GM23338 (cell line): Measurements from ENCODE around the gene SLCO3A1. TPM values are rescaled to one million over a fixed set of nuclear protein-coding genes. Genes with fewer than 3 reads are reported as not detected.
A peak's percentile ranks its signal among the peaks of the same experiment; 100 is the strongest.

Experiments
- ATAC-seq: fragments of 200-7000 bp; cut with Tn5 transposase; 3 replicates; pipeline ENCODE4 v1.9.1; 2020
- DNase-seq: peaks from one replicate; pipeline ENCODE4 v3.0.0-alpha.2; 2015; ENCODE audit warnings: low spot score
- H2AFZ ChIP-seq: fragments of 200-600 bp; sonication (generic); 2 replicates; pipeline ENCODE4 v1.8.0; 2016; ENCODE audit warnings: antibody characterized with exemption, mild to moderate bottlenecking, moderate library complexity
- H3F3A ChIP-seq: fragments of 200-600 bp; sonication (generic); replicated peaks from 2 replicates; pipeline ENCODE4 v1.8.0; 2017; ENCODE audit warnings: antibody characterized with exemption, mixed run types, low read depth
- H3K27ac ChIP-seq: fragments of 200-600 bp; sonication (generic); 2 replicates; pipeline ENCODE4 v1.6.1; 2016; ENCODE audit warnings: low read depth
- H3K27me3 ChIP-seq: fragments of 200-600 bp; sonication (generic); 2 replicates; pipeline ENCODE4 v1.8.0; 2016; ENCODE audit warnings: mild to moderate bottlenecking, mixed run types, moderate library complexity; ENCODE audit not compliant: insufficient read depth
- H3K36me3 ChIP-seq: fragments of 200-600 bp; sonication (generic); 2 replicates; pipeline ENCODE4 v1.8.0; 2016; ENCODE audit warnings: mild to moderate bottlenecking; ENCODE audit not compliant: insufficient read depth
- H3K4me1 ChIP-seq: fragments of 200-600 bp; sonication (generic); 2 replicates; pipeline ENCODE4 v1.8.0; 2016; ENCODE audit warnings: mild to moderate bottlenecking, moderate library complexity; ENCODE audit not compliant: insufficient read depth
- H3K4me2 ChIP-seq: fragments of 200-600 bp; sonication (generic); 2 replicates; pipeline ENCODE4 v1.7.1; 2017; ENCODE audit warnings: mixed run types
- H3K4me3 ChIP-seq: fragments of 200-600 bp; sonication (generic); 2 replicates; pipeline ENCODE4 v1.6.1; 2016; ENCODE audit warnings: mixed run types
- H3K79me2 ChIP-seq: fragments of 200-600 bp; sonication (generic); replicated peaks from 2 replicates; pipeline ENCODE4 v1.8.0; 2017; ENCODE audit warnings: mild to moderate bottlenecking; ENCODE audit not compliant: insufficient read depth
- H3K9me2 ChIP-seq: fragments of 200-600 bp; sonication (generic); 2 replicates; pipeline ENCODE4 v1.8.0; 2017; ENCODE audit not compliant: insufficient read depth
- H4K20me1 ChIP-seq: fragments of 200-600 bp; sonication (generic); replicated peaks from 2 replicates; pipeline ENCODE4 v1.8.0; 2017; ENCODE audit warnings: mild to moderate bottlenecking; ENCODE audit not compliant: insufficient read depth
- H3K27ac Mint-ChIP-seq: 2 replicates; pipeline ENCODE4 v1.8.0; 2020; ENCODE audit warnings: inconsistent platforms, mild to moderate bottlenecking, moderate library complexity, mixed read lengths
- H3K27me3 Mint-ChIP-seq: 3 replicates; pipeline ENCODE4 v1.8.0; 2022; ENCODE audit warnings: low read depth, mild to moderate bottlenecking, moderate library complexity, mixed read lengths, inconsistent platforms; ENCODE audit not compliant: insufficient read depth, poor library complexity
- H3K36me3 Mint-ChIP-seq: 3 replicates; pipeline ENCODE4 v1.8.0; 2021; ENCODE audit warnings: low read depth, mild to moderate bottlenecking, inconsistent platforms, moderate library complexity, mixed read lengths
- H3K4me1 Mint-ChIP-seq: 3 replicates; pipeline ENCODE4 v1.8.0; 2020; ENCODE audit warnings: mild to moderate bottlenecking, inconsistent platforms, mixed read lengths
- H3K4me3 Mint-ChIP-seq: 3 replicates; pipeline ENCODE4 v1.8.0; 2021; ENCODE audit warnings: moderate library complexity, mild to moderate bottlenecking, inconsistent platforms, mixed read lengths
- H3K9me3 Mint-ChIP-seq: 3 replicates; pipeline ENCODE4 v1.8.0; 2020; ENCODE audit warnings: moderate library complexity, mild to moderate bottlenecking, inconsistent platforms, mixed read lengths
- CREB1 ChIP-seq: fragments of 250-450 bp; sonication (Bioruptor Pico); IDR thresholded peaks from 2 replicates; pipeline ENCODE4 v1.5.0; 2020; ENCODE audit warnings: low read depth, mild to moderate bottlenecking, moderate library complexity
- EZH2 ChIP-seq: fragments of 200-600 bp; sonication (generic); IDR thresholded peaks from one replicate; pipeline ENCODE4 v1.8.0; 2017; ENCODE audit warnings: antibody characterized with exemption, mild to moderate bottlenecking, low read depth; ENCODE audit not compliant: unreplicated experiment
- POLR2AphosphoS5 ChIP-seq: IDR thresholded peaks from 2 replicates; pipeline ENCODE4 v1.6.1; 2016; ENCODE audit warnings: antibody characterized with exemption, low read depth
- STAT1 ChIP-seq: IDR thresholded peaks from one replicate; pipeline ENCODE4 v1.6.1; 2016; ENCODE audit warnings: antibody characterized with exemption; ENCODE audit not compliant: unreplicated experiment
- ZNF114 ChIP-seq: fragments of 250-450 bp; sonication (Bioruptor Pico); IDR thresholded peaks from 2 replicates; pipeline ENCODE4 v1.5.0; 2020; ENCODE audit warnings: mild to moderate bottlenecking, moderate library complexity
- ZNF331 ChIP-seq: fragments of 250-450 bp; sonication (Bioruptor Pico); IDR thresholded peaks from 2 replicates; pipeline ENCODE4 v1.5.0; 2020; ENCODE audit warnings: low read depth, mild to moderate bottlenecking, moderate library complexity
- polyA plus RNA-seq: library from polyadenylated mRNA; unstranded; fragments of >200 nt; fragmentation: Nextera tagmentation; extraction: Ambion mirVana; gene quantifications from 2 replicates; pipeline ENCODE4 v1.2.1, GENCODE V29; 2016
- total RNA-seq: library from RNA; depleted of rRNA; stranded (reverse); fragments of >200 nt; shearing (Covaris generic); gene quantifications from 2 replicates; pipeline ENCODE4 v1.2.3, GENCODE V29; 2014
- TF ChIP-seq, protein P1 (sequence below): IDR thresholded peaks from one replicate; pipeline ENCODE4 v1.6.1; 2018; ENCODE audit warnings: antibody characterized with exemption; ENCODE audit not compliant: unreplicated experiment
- TF ChIP-seq, protein P2 (sequence below), 2 experiments: fragments of 200-600 bp in 1 of 2; sonication (generic) in 1 of 2; conservative IDR thresholded peaks; 2 replicates each; pipeline versions ENCODE4 v1.5.1 to v1.6.1; 2016 to 2017; ENCODE audit warnings: antibody characterized with exemption in 2 of 2, low read depth in 2 of 2, mild to moderate bottlenecking in 2 of 2, moderate library complexity in 1 of 2
- TF ChIP-seq, protein P3 (sequence below): IDR thresholded peaks from 2 replicates; pipeline ENCODE4 v1.6.1; 2016; ENCODE audit warnings: antibody characterized with exemption

Gene SLCO3A1
- total and polyA plus RNA-seq, 2 experiments from 2014 or later, result 7.3 to 9.4 TPM

DNA sequence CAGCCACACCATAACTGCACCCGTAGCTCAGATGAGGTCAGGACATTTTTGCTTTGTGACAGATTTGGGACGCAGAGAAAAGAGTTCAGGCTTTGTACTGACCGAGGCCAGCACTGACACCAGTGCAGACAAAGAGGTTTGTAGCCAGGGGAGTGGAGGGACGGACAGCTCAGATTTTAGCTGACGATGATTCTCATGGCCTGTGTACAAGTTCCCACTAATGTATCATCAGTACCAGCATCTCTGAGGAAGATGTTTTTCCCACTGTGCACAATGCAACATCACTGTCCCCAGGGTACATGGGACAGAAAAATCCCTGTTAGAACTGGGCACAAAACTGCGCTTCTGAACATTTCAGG lies 112.7 kb downstream of the SLCO3A1 start:
- no peaks in the 10 kb centered on the region for H3K9me2 ChIP-seq
- no peak overlapping the region for H2AFZ ChIP-seq
- peaks cover 11% of the 10 kb centered on the region for H3K79me2 ChIP-seq
- peaks cover 3% of the 10 kb centered on the region; the same call in 2 of the 3 replicates for H3K9me3 Mint-ChIP-seq
- TF ChIP-seq ZNF114 (CRISPR knock-in tag) (no peak), EZH2 (no peak), POLR2AphosphoS5 (no peak), STAT1 (no peak), ZNF331 (CRISPR knock-in tag) (no peak), CREB1 (no peak)
- TF ChIP-seq, protein P1, sequence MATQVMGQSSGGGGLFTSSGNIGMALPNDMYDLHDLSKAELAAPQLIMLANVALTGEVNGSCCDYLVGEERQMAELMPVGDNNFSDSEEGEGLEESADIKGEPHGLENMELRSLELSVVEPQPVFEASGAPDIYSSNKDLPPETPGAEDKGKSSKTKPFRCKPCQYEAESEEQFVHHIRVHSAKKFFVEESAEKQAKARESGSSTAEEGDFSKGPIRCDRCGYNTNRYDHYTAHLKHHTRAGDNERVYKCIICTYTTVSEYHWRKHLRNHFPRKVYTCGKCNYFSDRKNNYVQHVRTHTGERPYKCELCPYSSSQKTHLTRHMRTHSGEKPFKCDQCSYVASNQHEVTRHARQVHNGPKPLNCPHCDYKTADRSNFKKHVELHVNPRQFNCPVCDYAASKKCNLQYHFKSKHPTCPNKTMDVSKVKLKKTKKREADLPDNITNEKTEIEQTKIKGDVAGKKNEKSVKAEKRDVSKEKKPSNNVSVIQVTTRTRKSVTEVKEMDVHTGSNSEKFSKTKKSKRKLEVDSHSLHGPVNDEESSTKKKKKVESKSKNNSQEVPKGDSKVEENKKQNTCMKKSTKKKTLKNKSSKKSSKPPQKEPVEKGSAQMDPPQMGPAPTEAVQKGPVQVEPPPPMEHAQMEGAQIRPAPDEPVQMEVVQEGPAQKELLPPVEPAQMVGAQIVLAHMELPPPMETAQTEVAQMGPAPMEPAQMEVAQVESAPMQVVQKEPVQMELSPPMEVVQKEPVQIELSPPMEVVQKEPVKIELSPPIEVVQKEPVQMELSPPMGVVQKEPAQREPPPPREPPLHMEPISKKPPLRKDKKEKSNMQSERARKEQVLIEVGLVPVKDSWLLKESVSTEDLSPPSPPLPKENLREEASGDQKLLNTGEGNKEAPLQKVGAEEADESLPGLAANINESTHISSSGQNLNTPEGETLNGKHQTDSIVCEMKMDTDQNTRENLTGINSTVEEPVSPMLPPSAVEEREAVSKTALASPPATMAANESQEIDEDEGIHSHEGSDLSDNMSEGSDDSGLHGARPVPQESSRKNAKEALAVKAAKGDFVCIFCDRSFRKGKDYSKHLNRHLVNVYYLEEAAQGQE, result no peak
- TF ChIP-seq, protein P2, sequence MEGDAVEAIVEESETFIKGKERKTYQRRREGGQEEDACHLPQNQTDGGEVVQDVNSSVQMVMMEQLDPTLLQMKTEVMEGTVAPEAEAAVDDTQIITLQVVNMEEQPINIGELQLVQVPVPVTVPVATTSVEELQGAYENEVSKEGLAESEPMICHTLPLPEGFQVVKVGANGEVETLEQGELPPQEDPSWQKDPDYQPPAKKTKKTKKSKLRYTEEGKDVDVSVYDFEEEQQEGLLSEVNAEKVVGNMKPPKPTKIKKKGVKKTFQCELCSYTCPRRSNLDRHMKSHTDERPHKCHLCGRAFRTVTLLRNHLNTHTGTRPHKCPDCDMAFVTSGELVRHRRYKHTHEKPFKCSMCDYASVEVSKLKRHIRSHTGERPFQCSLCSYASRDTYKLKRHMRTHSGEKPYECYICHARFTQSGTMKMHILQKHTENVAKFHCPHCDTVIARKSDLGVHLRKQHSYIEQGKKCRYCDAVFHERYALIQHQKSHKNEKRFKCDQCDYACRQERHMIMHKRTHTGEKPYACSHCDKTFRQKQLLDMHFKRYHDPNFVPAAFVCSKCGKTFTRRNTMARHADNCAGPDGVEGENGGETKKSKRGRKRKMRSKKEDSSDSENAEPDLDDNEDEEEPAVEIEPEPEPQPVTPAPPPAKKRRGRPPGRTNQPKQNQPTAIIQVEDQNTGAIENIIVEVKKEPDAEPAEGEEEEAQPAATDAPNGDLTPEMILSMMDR (conservative IDR thresholded peaks at IDR 0.05; ENCODE audit: low read depth in 2 of 2), result no peak
- TF ChIP-seq, protein P3, sequence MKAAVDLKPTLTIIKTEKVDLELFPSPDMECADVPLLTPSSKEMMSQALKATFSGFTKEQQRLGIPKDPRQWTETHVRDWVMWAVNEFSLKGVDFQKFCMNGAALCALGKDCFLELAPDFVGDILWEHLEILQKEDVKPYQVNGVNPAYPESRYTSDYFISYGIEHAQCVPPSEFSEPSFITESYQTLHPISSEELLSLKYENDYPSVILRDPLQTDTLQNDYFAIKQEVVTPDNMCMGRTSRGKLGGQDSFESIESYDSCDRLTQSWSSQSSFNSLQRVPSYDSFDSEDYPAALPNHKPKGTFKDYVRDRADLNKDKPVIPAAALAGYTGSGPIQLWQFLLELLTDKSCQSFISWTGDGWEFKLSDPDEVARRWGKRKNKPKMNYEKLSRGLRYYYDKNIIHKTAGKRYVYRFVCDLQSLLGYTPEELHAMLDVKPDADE, result no peak
- DNase-seq, result no peak
- H3K4me1 Mint-ChIP-seq, result peaks cover 17% of the 10 kb centered on the region
- H3F3A ChIP-seq, result no peaks in the 10 kb centered on the region
- H4K20me1 ChIP-seq, result no peaks in the 10 kb centered on the region
- no peaks in the 10 kb centered on the region for H3K27me3 ChIP-seq
- 0 out of 2 replicates have a peak, but pooled peaks cover 3% of the 10 kb centered on the region for H3K36me3 ChIP-seq
- no peaks in the 10 kb centered on the region for H3K27me3 Mint-ChIP-seq
- H3K4me2 ChIP-seq, result no peak overlapping the region
- no peak overlapping the region for H3K4me3 Mint-ChIP-seq
- H3K4me1 ChIP-seq, result no peaks in the 10 kb centered on the region
- H3K36me3 Mint-ChIP-seq, result peaks cover 8% of the 10 kb centered on the region
- no peak for ATAC-seq
- no peak overlapping the region for H3K27ac Mint-ChIP-seq
- H3K4me3 ChIP-seq, result no peak overlapping the region
- H3K27ac ChIP-seq, result 0 out of 2 replicates have a peak overlapping the region, but pooled peaks have one; percentile 45
